ENCODE results near the gene LIN52.

The LIN52 gene

DNA sequence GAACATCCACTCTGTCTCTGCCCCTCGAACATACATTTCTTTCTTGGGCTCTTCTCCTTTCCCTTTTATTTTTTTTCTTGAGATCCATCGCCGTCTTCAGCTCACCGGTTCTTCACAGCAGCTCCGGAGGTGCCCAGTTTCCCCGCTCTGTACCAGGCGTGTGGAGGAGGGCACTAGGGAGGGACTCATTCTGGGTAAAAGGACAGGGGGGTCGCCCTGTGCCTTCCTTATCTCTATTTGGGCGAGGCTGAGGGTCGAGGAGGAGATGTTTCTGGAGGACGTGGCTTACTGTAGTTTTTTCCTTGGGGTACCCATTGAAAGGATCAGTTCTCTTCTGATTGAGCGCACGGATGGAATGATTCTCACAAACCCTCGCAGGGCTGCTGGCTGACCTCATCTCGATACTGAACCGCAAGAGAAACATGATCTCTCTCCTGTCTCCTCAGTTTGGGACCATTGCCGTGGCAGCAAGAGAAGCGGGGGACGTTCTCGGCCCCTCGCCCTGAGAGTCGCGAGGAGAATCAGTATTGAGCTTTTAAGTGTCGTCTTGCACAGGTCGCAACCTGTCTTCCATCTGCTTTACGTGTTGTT, 386 bp downstream of the LIN52 start:
- H3K79me2 ChIP-seq (ENCODE audit: low read length) = peaks cover 26% of the 10 kb centered on the region
- peak overlapping the region; percentile 99 for H3K4me2 ChIP-seq (ENCODE audit: low read length)
- H3K36me3 ChIP-seq (replicated peaks; ENCODE audit: low read depth, low read length) = no peaks in the 10 kb centered on the region
- H3K27ac ChIP-seq (ENCODE audit: low read length) = peak overlapping the region; percentile 46
- peak overlapping the region; percentile 70 for H3K9ac ChIP-seq (ENCODE audit: low read length)
- H4K20me1 ChIP-seq (ENCODE audit: insufficient read depth, low read length) = no peaks in the 10 kb centered on the region
- H3K4me3 ChIP-seq (ENCODE audit: low read length) = peak overlapping the region; percentile 99
- H3K27me3 ChIP-seq (ENCODE audit: low read depth, low read length) = no peaks in the 10 kb centered on the region
- TF ChIP-seq EZH2phosphoT487 (IDR thresholded peaks at IDR 0.05; ENCODE audit: low read depth) = no peak
- TF ChIP-seq, protein P1, sequence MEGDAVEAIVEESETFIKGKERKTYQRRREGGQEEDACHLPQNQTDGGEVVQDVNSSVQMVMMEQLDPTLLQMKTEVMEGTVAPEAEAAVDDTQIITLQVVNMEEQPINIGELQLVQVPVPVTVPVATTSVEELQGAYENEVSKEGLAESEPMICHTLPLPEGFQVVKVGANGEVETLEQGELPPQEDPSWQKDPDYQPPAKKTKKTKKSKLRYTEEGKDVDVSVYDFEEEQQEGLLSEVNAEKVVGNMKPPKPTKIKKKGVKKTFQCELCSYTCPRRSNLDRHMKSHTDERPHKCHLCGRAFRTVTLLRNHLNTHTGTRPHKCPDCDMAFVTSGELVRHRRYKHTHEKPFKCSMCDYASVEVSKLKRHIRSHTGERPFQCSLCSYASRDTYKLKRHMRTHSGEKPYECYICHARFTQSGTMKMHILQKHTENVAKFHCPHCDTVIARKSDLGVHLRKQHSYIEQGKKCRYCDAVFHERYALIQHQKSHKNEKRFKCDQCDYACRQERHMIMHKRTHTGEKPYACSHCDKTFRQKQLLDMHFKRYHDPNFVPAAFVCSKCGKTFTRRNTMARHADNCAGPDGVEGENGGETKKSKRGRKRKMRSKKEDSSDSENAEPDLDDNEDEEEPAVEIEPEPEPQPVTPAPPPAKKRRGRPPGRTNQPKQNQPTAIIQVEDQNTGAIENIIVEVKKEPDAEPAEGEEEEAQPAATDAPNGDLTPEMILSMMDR (IDR thresholded peaks at IDR 0.05; ENCODE audit: low read depth, low read length) = no peak
- peak overlapping the region; percentile 49; the same call in 1 of the 2 replicates for H2AFZ ChIP-seq (ENCODE audit: low read depth, low read length)
- H3K4me1 ChIP-seq (ENCODE audit: low read length) = peaks cover 30% of the 10 kb centered on the region
- H3K9me3 ChIP-seq (ENCODE audit: insufficient read depth, low read length) = no peaks in the 10 kb centered on the region

DNA sequence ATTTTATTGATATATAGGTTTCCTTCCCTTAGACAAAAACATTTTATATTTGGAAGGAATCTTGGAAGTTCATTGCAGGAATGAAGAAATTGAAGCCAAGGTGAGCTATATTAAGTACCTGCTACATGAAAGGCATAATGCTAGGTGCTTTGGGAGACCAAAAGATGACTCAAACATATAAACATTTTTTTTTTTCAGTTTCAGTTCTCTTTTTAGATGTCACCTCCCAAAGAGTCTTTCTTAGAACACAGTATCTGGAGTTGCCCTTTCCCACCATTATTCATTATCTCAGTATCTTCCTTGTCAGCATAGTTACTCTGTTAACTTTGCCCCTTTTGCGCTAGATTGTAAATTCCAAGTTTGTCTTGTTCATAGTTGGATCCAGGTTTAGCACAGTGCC, 1.1 kb downstream of the LIN52 start:
- H2AFZ ChIP-seq (ENCODE audit: low read depth, low read length) = no peak overlapping the region
- H3K79me2 ChIP-seq (ENCODE audit: low read length) = peaks cover 26% of the 10 kb centered on the region
- H3K9me3 ChIP-seq (ENCODE audit: insufficient read depth, low read length) = no peaks in the 10 kb centered on the region
- peaks cover 30% of the 10 kb centered on the region for H3K4me1 ChIP-seq (ENCODE audit: low read length)
- no peaks in the 10 kb centered on the region for H3K36me3 ChIP-seq (replicated peaks; ENCODE audit: low read depth, low read length)
- H3K27ac ChIP-seq (ENCODE audit: low read length) = peak overlapping the region; percentile 46
- peak overlapping the region; percentile 70 for H3K9ac ChIP-seq (ENCODE audit: low read length)
- TF ChIP-seq, protein P1 (IDR thresholded peaks at IDR 0.05; ENCODE audit: low read depth, low read length) = no peak
- no peak for TF ChIP-seq EZH2phosphoT487 (IDR thresholded peaks at IDR 0.05; ENCODE audit: low read depth)
- H3K27me3 ChIP-seq (ENCODE audit: low read depth, low read length) = no peaks in the 10 kb centered on the region
- H4K20me1 ChIP-seq (ENCODE audit: insufficient read depth, low read length) = no peaks in the 10 kb centered on the region
- peak overlapping the region; percentile 99 for H3K4me3 ChIP-seq (ENCODE audit: low read length)
- H3K4me2 ChIP-seq (ENCODE audit: low read length) = peak overlapping the region; percentile 99

DNA sequence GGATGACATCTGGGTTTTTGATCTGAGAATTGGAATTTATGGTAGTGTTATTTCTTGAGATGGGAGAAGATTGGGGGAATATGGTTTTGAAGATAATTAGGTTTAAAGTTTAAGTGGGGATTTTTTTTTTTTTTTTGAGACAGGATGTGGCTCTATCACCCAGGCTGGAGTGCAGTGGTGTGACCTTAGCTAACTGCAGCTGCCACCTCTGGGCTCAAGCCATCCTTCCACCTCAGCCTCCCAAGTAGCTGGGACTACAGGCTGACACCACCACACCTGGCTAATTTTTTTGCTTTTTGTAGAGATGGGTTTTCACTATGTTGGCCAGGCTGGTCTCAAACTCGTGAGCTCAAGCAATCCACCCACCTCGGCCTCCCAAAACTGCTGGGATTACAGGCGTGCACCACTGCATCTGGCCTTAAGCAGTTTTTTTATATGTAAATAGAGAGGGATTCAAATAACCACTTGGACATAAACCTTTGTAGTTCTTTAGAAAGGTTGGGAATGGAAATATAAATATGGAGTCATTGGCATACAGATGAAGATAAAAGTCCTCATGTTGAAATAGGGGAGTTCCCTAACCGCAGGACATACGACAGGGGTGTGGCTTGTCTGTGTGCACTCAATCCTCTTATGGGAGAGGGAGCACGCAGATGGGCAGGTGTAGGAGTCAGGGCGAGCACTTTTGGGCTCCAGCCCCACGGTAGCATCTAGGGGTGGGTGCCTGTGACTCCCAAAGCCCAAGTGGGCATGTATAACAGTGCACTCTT, 4.7 kb downstream of the LIN52 start:
- H3K79me2 ChIP-seq (ENCODE audit: low read length) = peaks cover 26% of the 10 kb centered on the region
- no peak overlapping the region for H3K9ac ChIP-seq (ENCODE audit: low read length)
- no peaks in the 10 kb centered on the region for H3K36me3 ChIP-seq (replicated peaks; ENCODE audit: low read depth, low read length)
- H3K4me3 ChIP-seq (ENCODE audit: low read length) = no peak overlapping the region
- H3K27me3 ChIP-seq (ENCODE audit: low read depth, low read length) = no peaks in the 10 kb centered on the region
- peaks cover 21% of the 10 kb centered on the region for H3K4me1 ChIP-seq (ENCODE audit: low read length)
- TF ChIP-seq EZH2phosphoT487 (IDR thresholded peaks at IDR 0.05; ENCODE audit: low read depth) = no peak
- TF ChIP-seq, protein P1 (IDR thresholded peaks at IDR 0.05; ENCODE audit: low read depth, low read length) = no peak
- H3K4me2 ChIP-seq (ENCODE audit: low read length) = no peak overlapping the region
- no peaks in the 10 kb centered on the region for H4K20me1 ChIP-seq (ENCODE audit: insufficient read depth, low read length)
- H3K9me3 ChIP-seq (ENCODE audit: insufficient read depth, low read length) = no peaks in the 10 kb centered on the region
- H2AFZ ChIP-seq (ENCODE audit: low read depth, low read length) = no peak overlapping the region
- H3K27ac ChIP-seq (ENCODE audit: low read length) = no peak overlapping the region

DNA sequence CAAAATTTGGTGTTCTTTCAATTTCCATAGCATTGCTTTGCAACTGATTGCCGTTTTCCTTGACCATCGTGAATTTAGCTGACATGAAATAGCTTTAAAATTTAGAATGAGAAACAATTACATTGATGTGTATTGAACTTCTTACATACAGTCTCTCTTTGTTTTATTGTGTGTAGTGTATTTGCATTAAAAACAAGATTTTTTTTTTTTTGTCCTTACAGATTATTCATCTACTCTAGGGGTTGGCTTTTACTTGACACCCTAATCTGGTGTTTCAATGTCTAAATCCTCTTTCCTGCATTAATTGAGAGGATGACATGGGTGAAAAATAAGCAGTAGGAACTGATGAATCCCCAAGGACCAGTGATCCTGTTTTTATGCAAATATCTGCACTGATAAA, 20.6 kb downstream of the LIN52 start:
- H3K4me3 ChIP-seq (ENCODE audit: low read length) = no peak overlapping the region
- no peak overlapping the region for H2AFZ ChIP-seq (ENCODE audit: low read depth, low read length)
- no peak overlapping the region for H3K4me2 ChIP-seq (ENCODE audit: low read length)
- no peaks in the 10 kb centered on the region for H3K4me1 ChIP-seq (ENCODE audit: low read length)
- TF ChIP-seq, protein P1 (IDR thresholded peaks at IDR 0.05; ENCODE audit: low read depth, low read length) = no peak
- TF ChIP-seq EZH2phosphoT487 (IDR thresholded peaks at IDR 0.05; ENCODE audit: low read depth) = no peak
- no peak overlapping the region for H3K27ac ChIP-seq (ENCODE audit: low read length)
- H3K9me3 ChIP-seq (ENCODE audit: insufficient read depth, low read length) = no peaks in the 10 kb centered on the region
- no peaks in the 10 kb centered on the region for H3K27me3 ChIP-seq (ENCODE audit: low read depth, low read length)
- no peaks in the 10 kb centered on the region for H3K79me2 ChIP-seq (ENCODE audit: low read length)
- H3K9ac ChIP-seq (ENCODE audit: low read length) = no peak overlapping the region
- H3K36me3 ChIP-seq (replicated peaks; ENCODE audit: low read depth, low read length) = peaks cover 10% of the 10 kb centered on the region
- no peaks in the 10 kb centered on the region for H4K20me1 ChIP-seq (ENCODE audit: insufficient read depth, low read length)

All from OCI-LY3 (cell line).